DMS153 (cell line): Measurements from ENCODE around the gene SGPP1.
"Not testable (repeated sequence)": the region's sequence is repeated elsewhere in the genome, so short reads cannot be mapped to it uniquely, and the experiment has no call there.

Experiments used
- DNase-seq: peaks from one replicate; lab custom pipeline; 2025; lab: John Stamatoyannopoulos, UW

The SGPP1 gene

DNA sequence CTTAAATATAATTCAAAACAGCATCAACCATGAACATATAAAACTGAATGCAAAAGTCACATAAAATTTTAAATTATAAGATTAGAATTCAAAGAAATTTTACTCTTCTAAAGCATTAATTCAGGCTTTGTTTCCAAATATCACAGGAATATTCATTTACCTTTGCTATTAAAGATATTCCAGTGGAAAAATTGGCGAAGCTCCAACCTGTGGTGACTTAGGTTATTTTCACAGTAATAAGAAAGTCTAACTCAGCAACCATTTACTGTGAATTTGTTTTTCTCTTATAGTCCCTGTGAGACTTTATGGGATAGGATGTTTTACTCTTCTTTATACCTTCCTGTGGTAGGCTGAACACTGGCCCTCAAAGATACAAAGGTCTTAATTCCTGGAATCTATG is 89.4 kb downstream of the SGPP1 start:
- no peak for DNase-seq

DNA sequence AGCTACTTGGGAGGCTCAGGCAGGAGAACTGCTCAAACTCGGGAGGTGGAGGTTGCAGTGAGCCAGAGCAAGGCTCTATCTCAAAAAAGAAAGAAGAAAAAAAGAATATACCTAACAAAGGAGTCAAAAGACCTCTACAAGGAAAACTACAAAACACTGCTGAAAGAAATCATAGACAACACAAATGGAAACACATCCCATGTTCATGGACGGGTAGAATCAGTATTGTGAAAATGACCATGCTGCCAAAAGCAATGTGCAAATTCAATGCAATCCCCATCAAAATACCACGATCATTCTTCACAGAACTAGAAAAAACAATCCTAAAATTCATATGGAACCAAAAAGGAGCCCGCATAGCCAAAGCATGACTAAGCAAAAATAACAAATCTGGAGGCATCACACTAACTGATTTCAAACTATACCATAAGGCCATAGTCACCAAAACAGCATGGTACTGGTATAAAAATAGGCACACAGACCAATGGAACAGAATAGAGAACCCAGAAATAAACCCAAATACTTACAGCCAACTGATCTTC is 91.7 kb downstream of the SGPP1 start:
- DNase-seq: not testable (repeated sequence)
